Chondrocyte (in vitro differentiated cells): Measurements from ENCODE around the gene SLC28A1. TPM values are rescaled to one million over a fixed set of nuclear protein-coding genes. Genes with fewer than 3 reads are reported as not detected.

Experiments used
- DNase-seq: peaks from one replicate; pipeline ENCODE4 v3.0.0; 2021; ENCODE audit warnings: mixed read lengths, low spot score
- H3K27ac Mint-ChIP-seq: one replicate; pipeline ENCODE4 v1.8.0; 2021; ENCODE audit warnings: mild to moderate bottlenecking, moderate library complexity, mixed read lengths; ENCODE audit not compliant: unreplicated experiment
- H3K27me3 Mint-ChIP-seq: 2 replicates; pipeline ENCODE4 v1.8.0; 2021; ENCODE audit warnings: low read depth, mixed read lengths
- H3K36me3 Mint-ChIP-seq: 2 replicates; pipeline ENCODE4 v1.8.0; 2021; ENCODE audit warnings: low read depth, mixed read lengths
- H3K4me1 Mint-ChIP-seq: 2 replicates; pipeline ENCODE4 v1.8.0; 2021; ENCODE audit warnings: low read depth, mild to moderate bottlenecking, mixed read lengths
- H3K4me3 Mint-ChIP-seq: one replicate; pipeline ENCODE4 v1.8.0; 2021; ENCODE audit warnings: mild to moderate bottlenecking, moderate library complexity, mixed read lengths; ENCODE audit not compliant: unreplicated experiment
- H3K9me3 Mint-ChIP-seq: 2 replicates; pipeline ENCODE4 v1.8.0; 2021; ENCODE audit warnings: low read depth, mixed read lengths
- total RNA-seq: library from RNA; stranded (reverse); gene quantifications from 3 replicates; pipeline ENCODE4 v1.2.1, GENCODE V29; 2021
- TF ChIP-seq, protein P1 (sequence below): fragments of 200-600 bp; sonication (generic); IDR thresholded peaks from 2 replicates; pipeline ENCODE4 v1.5.0; 2021; ENCODE audit warnings: antibody characterized with exemption, mild to moderate bottlenecking, moderate library complexity

Gene SLC28A1
- total RNA-seq, 1 donor from 2014 or later: not detected

DNA sequence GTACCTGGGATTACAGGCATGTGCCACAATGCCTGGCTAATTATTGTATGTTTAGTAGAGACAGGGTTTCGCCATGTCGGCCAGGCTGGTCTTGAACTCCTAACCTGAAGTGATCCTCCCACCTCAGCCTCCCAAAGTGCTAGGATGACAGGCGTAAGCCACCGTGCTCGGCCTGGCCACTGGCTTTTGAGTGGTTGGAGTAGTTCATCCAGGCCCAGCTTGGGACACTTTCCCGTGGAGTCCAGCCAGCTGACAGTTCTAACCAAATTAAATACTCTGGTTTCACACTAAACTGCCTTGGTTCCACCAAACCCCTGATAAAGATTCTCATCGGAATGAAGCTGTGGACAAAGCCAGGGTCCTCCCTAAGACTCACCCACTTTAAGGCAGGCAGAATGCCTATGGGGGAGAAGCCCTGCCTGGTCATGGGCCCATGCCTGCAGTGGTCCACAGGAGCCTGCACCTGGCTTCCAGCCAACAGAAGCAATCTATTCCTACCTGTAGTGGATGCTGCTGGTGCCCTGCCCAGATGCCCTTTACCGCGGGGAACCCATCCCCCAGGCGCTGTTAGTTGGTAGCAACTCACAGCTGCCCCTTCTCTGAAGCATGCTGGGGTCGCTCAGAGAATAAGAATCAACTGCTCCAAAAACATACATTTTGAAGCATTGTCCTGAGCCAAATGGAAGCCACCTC, 5.2 kb upstream of the SLC28A1 start:
- Mint-ChIP-seq H3K4me1 (peaks cover 6% of the 10 kb centered on the region), H3K27me3 (no peaks in the 10 kb centered on the region), H3K36me3 (no peaks in the 10 kb centered on the region), H3K4me3 (no peak overlapping the region), H3K27ac (no peak overlapping the region), H3K9me3 (no peaks in the 10 kb centered on the region)
- DNase-seq: no peak
- TF ChIP-seq, protein P1, sequence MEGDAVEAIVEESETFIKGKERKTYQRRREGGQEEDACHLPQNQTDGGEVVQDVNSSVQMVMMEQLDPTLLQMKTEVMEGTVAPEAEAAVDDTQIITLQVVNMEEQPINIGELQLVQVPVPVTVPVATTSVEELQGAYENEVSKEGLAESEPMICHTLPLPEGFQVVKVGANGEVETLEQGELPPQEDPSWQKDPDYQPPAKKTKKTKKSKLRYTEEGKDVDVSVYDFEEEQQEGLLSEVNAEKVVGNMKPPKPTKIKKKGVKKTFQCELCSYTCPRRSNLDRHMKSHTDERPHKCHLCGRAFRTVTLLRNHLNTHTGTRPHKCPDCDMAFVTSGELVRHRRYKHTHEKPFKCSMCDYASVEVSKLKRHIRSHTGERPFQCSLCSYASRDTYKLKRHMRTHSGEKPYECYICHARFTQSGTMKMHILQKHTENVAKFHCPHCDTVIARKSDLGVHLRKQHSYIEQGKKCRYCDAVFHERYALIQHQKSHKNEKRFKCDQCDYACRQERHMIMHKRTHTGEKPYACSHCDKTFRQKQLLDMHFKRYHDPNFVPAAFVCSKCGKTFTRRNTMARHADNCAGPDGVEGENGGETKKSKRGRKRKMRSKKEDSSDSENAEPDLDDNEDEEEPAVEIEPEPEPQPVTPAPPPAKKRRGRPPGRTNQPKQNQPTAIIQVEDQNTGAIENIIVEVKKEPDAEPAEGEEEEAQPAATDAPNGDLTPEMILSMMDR: no peak

DNA sequence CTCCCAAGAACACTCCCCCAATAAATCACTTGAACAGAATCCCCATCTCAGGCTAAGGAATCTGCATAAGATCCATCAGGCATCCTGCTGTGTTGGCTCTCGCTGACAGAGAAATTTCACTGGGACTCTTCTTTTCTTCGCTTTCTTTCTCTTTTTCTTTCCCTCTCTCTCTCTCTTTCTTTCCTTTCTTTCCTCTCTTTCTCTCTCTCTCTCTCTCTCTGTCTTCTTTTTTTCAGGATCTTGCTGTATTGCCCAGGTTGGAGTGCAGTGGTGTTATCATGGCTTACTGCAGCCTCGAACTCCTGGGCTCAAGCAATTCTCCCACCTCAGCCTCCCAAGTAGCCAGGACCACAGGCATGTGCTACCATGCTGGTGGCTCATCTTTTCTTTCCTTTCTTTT, 4.5 kb upstream of the SLC28A1 start:
- no peak overlapping the region for H3K4me3 Mint-ChIP-seq
- no peak overlapping the region for H3K27ac Mint-ChIP-seq
- no peak for DNase-seq
- peaks cover 2% of the 10 kb centered on the region for H3K27me3 Mint-ChIP-seq
- no peaks in the 10 kb centered on the region for H3K36me3 Mint-ChIP-seq
- H3K9me3 Mint-ChIP-seq: no peaks in the 10 kb centered on the region
- TF ChIP-seq, protein P1: no peak
- H3K4me1 Mint-ChIP-seq: peaks cover 6% of the 10 kb centered on the region

DNA sequence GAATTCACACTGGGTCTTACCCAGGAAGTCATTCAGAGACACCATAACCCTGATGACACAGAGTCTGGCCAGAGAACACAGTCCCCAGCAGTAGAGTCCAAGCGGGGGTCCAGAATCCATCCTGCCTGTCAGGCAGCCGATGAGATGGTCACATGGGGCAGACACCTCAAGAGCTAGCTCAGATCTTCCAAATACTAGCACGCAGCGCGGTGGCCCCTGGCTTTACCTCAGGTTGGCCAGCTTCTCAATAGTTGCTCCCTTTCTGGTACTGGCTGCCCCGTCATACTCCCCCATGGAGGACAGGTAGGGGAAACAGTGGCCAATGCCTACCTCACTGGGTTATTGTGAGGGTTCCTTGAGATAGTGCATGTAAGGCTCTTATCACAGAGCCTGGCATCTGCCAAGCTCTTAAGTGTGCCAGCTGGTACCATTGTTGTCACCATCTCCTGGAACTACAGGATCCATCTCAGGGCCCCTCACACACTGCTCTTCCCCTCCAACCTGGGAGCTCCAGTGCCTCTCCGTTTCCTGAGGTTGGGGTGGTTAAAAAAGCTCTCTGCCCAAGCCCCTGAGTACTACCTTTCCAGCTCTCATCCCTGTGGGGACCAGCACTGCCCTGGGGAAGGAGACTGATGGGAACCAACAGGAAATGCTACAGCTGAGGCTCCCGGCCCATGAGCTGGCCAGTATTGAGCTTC, 3.5 kb upstream of the SLC28A1 start:
- TF ChIP-seq, protein P1: no peak
- no peak overlapping the region for H3K4me3 Mint-ChIP-seq
- DNase-seq: no peak
- peaks cover 6% of the 10 kb centered on the region for H3K4me1 Mint-ChIP-seq
- no peak overlapping the region for H3K27ac Mint-ChIP-seq
- H3K9me3 Mint-ChIP-seq: no peaks in the 10 kb centered on the region
- H3K27me3 Mint-ChIP-seq: peaks cover 2% of the 10 kb centered on the region
- H3K36me3 Mint-ChIP-seq: no peaks in the 10 kb centered on the region

DNA sequence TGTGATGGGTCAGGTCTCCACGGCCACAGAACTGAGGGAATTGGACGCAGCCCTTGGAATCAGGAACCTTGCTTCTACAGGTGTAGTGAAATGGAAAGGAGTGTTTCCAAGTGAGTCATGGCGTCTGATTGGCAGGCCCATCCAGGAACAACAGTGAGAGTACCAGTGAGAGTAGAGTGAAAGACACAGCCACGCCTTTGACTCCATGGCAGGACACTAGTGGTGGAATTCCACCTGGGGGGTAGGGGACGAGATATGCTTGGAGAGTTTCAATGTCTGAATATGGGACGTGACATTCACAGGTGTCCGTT, 3.0 kb upstream of the SLC28A1 start:
- peaks cover 6% of the 10 kb centered on the region for H3K4me1 Mint-ChIP-seq
- TF ChIP-seq, protein P1: no peak

DNA sequence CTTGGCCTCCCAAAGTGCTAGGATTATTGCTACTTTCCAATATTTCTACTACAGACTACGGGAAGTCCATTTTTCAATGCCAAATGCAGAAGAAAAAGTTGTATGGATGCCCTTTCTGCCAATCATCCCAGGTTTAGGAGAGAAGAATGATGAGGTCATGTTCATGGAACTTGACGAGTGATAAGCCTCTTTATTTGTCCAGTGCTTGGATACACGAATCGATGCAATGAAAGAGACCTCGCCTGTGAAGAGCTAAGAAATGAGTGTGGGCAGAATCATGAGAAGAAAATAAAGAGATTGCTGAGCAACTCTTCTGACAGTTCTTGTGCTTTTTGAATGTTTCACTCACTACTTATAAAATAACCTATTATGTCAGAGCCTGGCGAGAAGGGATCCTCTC, 996 bp upstream of the SLC28A1 start:
- no peak for DNase-seq
- TF ChIP-seq, protein P1: no peak
- peaks cover 6% of the 10 kb centered on the region for H3K4me1 Mint-ChIP-seq
- peaks cover 2% of the 10 kb centered on the region for H3K27me3 Mint-ChIP-seq
- no peaks in the 10 kb centered on the region for H3K9me3 Mint-ChIP-seq
- H3K4me3 Mint-ChIP-seq: no peak overlapping the region
- peak overlapping the region; percentile 6 for H3K27ac Mint-ChIP-seq
- no peaks in the 10 kb centered on the region for H3K36me3 Mint-ChIP-seq

More for the DNA sequence above, 3.0 kb upstream of the SLC28A1 start:
- Mint-ChIP-seq H3K27me3 (peaks cover 2% of the 10 kb centered on the region), H3K27ac (no peak overlapping the region), H3K36me3 (no peaks in the 10 kb centered on the region), H3K4me3 (no peak overlapping the region), H3K9me3 (no peaks in the 10 kb centered on the region)
- no peak for DNase-seq
